Ectodermal cell (in vitro differentiated cells): ENCODE measurements around the gene RPS2.

Experiments
- H3K27ac ChIP-seq: 2 replicates; pipeline ENCODE4 v1.7.0; 2013; ENCODE audit warnings: mild to moderate bottlenecking, low read depth, low read length; ENCODE audit not compliant: insufficient read depth, poor library complexity, severe bottlenecking
- H3K27me3 ChIP-seq: 2 replicates; pipeline ENCODE4 v1.7.0; 2013; ENCODE audit warnings: mild to moderate bottlenecking, low read length; ENCODE audit not compliant: insufficient read depth, control insufficient read depth, poor library complexity, severe bottlenecking
- H3K36me3 ChIP-seq: one replicate; pipeline ENCODE4 v1.7.0; 2013; ENCODE audit warnings: low read length; ENCODE audit not compliant: control insufficient read depth, insufficient read depth
- H3K4me1 ChIP-seq: one replicate; pipeline ENCODE4 v1.7.0; 2013; ENCODE audit warnings: low read length; ENCODE audit not compliant: control insufficient read depth, insufficient read depth
- H3K4me3 ChIP-seq: 2 replicates; pipeline ENCODE4 v1.7.0; 2013; ENCODE audit warnings: low read depth, low read length, control low read depth; ENCODE audit not compliant: insufficient read depth
- H3K9me3 ChIP-seq: 2 replicates; pipeline ENCODE4 v1.7.0; 2013; ENCODE audit warnings: mild to moderate bottlenecking, low read length, moderate library complexity; ENCODE audit not compliant: control insufficient read depth
- WGBS, 2 experiments: methylation state at CpG; one replicate each; pipeline ENCODE4 v1.1.7; 2013; ENCODE audit warnings: missing lambda C conversion rate in 2 of 2; 5-methylcytosine and 5-hydroxymethylcytosine counted together

RPS2 gene

GRCh38 chr16:2005646-2006045 lies 41.0 kb upstream of the RPS2 start:
- Histone ChIP-seq H3K27ac (no peak overlapping the region), H3K27me3 (no peaks in the 10 kb centered on the region), H3K36me3 (peaks cover 21% of the 10 kb centered on the region), H3K9me3 (no peaks in the 10 kb centered on the region), H3K4me1 (peaks cover 34% of the 10 kb centered on the region), H3K4me3 (no peak overlapping the region)
- 91 to 93% methylated on average over 21 of the region's 21 CpGs for WGBS, 2 experiments

GRCh38 chr16:2004795-2005517 lies 40.3 kb upstream of the RPS2 start:
- Histone ChIP-seq H3K4me3 (no peak overlapping the region), H3K27ac (peak overlapping the region; percentile 84), H3K4me1 (peaks cover 31% of the 10 kb centered on the region), H3K36me3 (peaks cover 28% of the 10 kb centered on the region), H3K9me3 (no peaks in the 10 kb centered on the region), H3K27me3 (no peaks in the 10 kb centered on the region)
- WGBS, 2 experiments, result 91 to 92% methylated on average over 34 of the region's 34 CpGs

DNA sequence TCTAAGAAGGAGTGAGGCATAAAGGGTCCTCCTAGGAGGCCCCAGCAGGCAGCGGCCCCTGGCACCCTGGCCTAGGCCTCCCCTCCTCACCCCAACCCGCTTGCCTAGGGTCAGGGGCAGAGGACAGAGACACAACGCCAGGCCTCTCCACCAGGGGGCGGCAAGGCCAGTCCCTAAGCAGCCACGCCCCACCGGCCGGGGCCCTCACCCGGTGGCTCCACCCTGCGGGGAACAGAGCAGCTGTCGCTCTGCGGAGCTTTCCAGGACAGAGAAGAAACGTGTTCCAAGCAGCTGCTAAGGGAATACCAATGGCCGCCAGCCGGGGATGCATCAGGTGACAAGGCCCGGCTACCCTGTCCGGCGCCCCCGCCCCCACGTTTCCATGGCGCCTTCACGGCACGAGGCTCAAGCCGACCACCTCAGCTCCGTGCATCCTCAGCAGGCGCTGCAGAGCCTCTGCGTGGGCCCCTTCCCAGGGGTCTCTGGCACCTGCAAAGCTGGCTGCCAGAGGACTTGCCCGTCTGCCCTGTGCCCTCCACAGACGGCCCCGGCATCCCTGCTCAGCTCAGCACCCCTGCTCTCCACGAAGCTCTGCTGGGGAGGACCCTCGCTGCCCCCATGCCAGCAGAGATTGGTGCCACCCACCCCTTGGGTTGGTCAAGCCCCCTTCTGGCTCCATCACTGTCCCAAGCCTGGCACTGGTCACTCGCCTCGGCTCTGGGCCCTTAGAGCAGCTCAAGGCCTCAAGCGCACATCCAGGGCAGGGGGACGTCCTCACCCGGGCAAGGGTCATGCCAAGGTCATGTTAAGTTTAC lies 39.4 kb upstream of the RPS2 start:
- H3K4me3 ChIP-seq, result no peak overlapping the region
- peak overlapping the region; percentile 84 for H3K27ac ChIP-seq
- no peaks in the 10 kb centered on the region for H3K9me3 ChIP-seq
- H3K4me1 ChIP-seq, result peaks cover 31% of the 10 kb centered on the region
- H3K27me3 ChIP-seq, result no peaks in the 10 kb centered on the region
- WGBS, 2 experiments, result 32% methylated on average over 36 of the region's 36 CpGs
- H3K36me3 ChIP-seq, result peaks cover 34% of the 10 kb centered on the region

DNA sequence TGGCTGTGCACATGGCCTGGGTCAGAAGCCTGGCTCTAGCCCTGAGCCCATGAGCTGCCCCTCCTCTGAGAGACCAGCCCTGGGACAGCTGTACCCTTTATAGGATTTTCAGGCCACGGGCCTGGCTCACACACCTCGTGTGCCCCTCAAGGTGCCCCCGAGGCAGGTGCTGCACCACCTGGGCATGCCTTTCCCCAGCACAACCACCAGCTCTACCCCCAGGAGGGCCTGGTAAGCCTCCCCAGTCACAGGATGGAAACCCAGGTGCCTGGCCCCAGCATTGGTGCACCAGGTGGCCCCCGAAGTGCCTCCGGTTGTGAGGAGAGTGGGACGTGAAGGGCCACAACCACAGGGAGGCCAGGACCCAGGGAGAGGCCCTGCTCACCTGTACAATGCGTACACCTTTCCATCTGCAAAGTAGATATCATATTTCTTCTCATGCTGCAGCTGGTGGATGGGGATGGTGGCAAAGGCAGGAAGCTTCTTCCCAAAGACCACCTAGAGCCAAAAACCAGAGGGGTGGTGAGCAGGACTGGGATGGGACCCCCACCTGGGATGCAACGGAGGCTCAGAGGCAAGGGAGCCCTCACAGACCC lies 38.7 kb upstream of the RPS2 start:
- peaks cover 39% of the 10 kb centered on the region for H3K36me3 ChIP-seq
- peaks cover 27% of the 10 kb centered on the region for H3K4me1 ChIP-seq
- no peaks in the 10 kb centered on the region for H3K27me3 ChIP-seq
- no peak overlapping the region for H3K4me3 ChIP-seq
- 94 to 95% methylated on average over 8 of the region's 8 CpGs for WGBS, 2 experiments
- no peaks in the 10 kb centered on the region for H3K9me3 ChIP-seq
- no peak overlapping the region for H3K27ac ChIP-seq

GRCh38 chr16:2002406-2003230 lies 38.0 kb upstream of the RPS2 start:
- H3K27ac ChIP-seq, result no peak overlapping the region
- H3K36me3 ChIP-seq, result peaks cover 39% of the 10 kb centered on the region
- H3K9me3 ChIP-seq, result no peaks in the 10 kb centered on the region
- H3K27me3 ChIP-seq, result no peaks in the 10 kb centered on the region
- H3K4me1 ChIP-seq, result peaks cover 20% of the 10 kb centered on the region
- WGBS, 2 experiments, result 95 to 96% methylated on average over 47 of the region's 47 CpGs
- no peak overlapping the region for H3K4me3 ChIP-seq

- Histone ChIP-seq H3K27ac (no peak overlapping the region), H3K4me3 (no peak overlapping the region), H3K9me3 (no peaks in the 10 kb centered on the region), H3K4me1 (peaks cover 17% of the 10 kb centered on the region), H3K27me3 (no peaks in the 10 kb centered on the region), H3K36me3 (peaks cover 39% of the 10 kb centered on the region)
- 96% methylated on average over 53 of the region's 53 CpGs for WGBS, 2 experiments
Observed at GRCh38 chr16:2001456-2002355, 37.1 kb upstream of the RPS2 start.

DNA sequence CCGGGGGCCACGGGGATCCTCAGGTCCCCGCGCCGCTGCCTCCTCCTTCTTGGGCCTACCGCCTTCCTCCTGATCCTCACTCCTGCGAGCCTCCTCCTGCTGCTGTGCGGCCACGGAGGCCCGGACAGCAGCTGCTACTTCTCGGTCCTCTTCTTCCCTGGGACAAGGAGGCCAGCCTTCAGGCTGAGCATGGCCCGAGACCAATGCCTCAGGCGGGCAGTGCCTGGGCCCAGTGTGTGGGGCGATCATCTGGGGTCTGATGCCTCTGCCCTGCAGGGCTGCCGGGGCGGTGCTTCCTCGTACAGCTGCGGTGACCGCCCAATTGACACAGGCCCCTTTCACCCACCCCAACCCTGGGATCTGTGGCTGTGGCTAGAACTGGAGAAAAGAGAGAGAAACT lies 36.4 kb upstream of the RPS2 start:
- Histone ChIP-seq H3K36me3 (peaks cover 39% of the 10 kb centered on the region), H3K27me3 (no peaks in the 10 kb centered on the region), H3K9me3 (no peaks in the 10 kb centered on the region), H3K4me1 (peaks cover 17% of the 10 kb centered on the region), H3K4me3 (no peak overlapping the region), H3K27ac (no peak overlapping the region)
- 95 to 96% methylated on average over 19 of the region's 19 CpGs for WGBS, 2 experiments

DNA sequence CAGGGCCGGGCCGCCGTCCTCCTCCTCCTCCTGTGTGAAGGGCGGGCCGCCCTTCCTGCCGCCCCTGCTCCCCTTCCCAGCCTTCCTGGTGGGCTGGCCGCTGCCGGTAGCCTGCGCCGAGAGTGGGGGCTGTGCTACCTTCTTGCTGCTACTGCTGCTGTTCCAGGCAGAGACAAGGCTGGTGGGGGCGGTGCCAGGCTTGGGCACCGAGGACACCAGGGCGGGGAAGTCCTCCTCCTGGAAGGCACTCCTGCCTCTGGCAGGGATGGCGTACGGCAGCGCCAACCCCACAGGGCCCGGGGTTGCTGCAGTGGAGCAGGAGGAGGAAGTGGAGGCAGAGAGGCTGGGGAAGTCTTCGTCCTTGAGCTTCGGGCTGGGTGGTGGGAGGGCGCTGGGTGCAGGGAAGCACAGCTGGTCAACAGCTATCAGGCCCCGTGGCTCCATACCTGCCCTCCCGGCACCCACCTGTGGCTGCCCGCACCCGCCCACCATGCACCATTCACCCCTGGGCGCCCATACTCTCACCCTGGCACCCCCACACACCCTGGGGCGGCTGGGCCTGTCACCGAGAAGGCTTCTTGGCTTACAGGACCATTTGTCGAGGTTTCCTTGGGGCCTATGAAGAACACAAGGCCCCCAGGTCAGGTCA lies 35.4 kb upstream of the RPS2 start:
- Histone ChIP-seq H3K27ac (no peak overlapping the region), H3K4me3 (no peak overlapping the region), H3K27me3 (no peaks in the 10 kb centered on the region), H3K36me3 (peaks cover 39% of the 10 kb centered on the region), H3K9me3 (no peaks in the 10 kb centered on the region), H3K4me1 (peaks cover 9% of the 10 kb centered on the region)
- WGBS, 2 experiments, result 95 to 96% methylated on average over 28 of the region's 28 CpGs
